ENCODE results near the gene RAPGEF4.

The RAPGEF4 gene

GRCh38 chr2:172836347-172836821 lies 100.7 kb downstream of the RAPGEF4 start:
- H3K27ac ChIP-seq (ENCODE audit: insufficient read depth, low read length, poor library complexity, severe bottlenecking): no peak overlapping the region
- no peaks in the 10 kb centered on the region for H3K27me3 ChIP-seq (replicated peaks; ENCODE audit: control insufficient read depth, insufficient read depth, low read length, poor library complexity, severe bottlenecking)
- DNase-seq: no peak
- no peaks in the 10 kb centered on the region for H3K36me3 ChIP-seq (ENCODE audit: control insufficient read depth, insufficient read depth, low read length)
- no peaks in the 10 kb centered on the region for H3K4me1 ChIP-seq (ENCODE audit: control insufficient read depth, insufficient read depth, low read length, poor library complexity, severe bottlenecking)
- no peak overlapping the region for H3K4me3 ChIP-seq (ENCODE audit: insufficient read depth, low read depth, low read length, poor library complexity, severe bottlenecking)
- no peaks in the 10 kb centered on the region for H3K9me3 ChIP-seq (ENCODE audit: control insufficient read depth, low read length)

GRCh38 chr2:172836827-172837226 lies 101.2 kb downstream of the RAPGEF4 start:
- Histone ChIP-seq H3K9me3 (ENCODE audit: control insufficient read depth, low read length) (no peaks in the 10 kb centered on the region), H3K36me3 (ENCODE audit: control insufficient read depth, insufficient read depth, low read length) (no peaks in the 10 kb centered on the region), H3K4me3 (ENCODE audit: insufficient read depth, low read depth, low read length, poor library complexity, severe bottlenecking) (no peak overlapping the region), H3K4me1 (ENCODE audit: control insufficient read depth, insufficient read depth, low read length, poor library complexity, severe bottlenecking) (no peaks in the 10 kb centered on the region), H3K27ac (ENCODE audit: insufficient read depth, low read length, poor library complexity, severe bottlenecking) (no peak overlapping the region), H3K27me3 (replicated peaks; ENCODE audit: control insufficient read depth, insufficient read depth, low read length, poor library complexity, severe bottlenecking) (no peaks in the 10 kb centered on the region)
- DNase-seq: no peak

GRCh38 chr2:172839446-172839845 lies 103.8 kb downstream of the RAPGEF4 start:
- DNase-seq: no peak
- no peaks in the 10 kb centered on the region for H3K4me1 ChIP-seq (ENCODE audit: control insufficient read depth, insufficient read depth, low read length, poor library complexity, severe bottlenecking)
- no peaks in the 10 kb centered on the region for H3K27me3 ChIP-seq (replicated peaks; ENCODE audit: control insufficient read depth, insufficient read depth, low read length, poor library complexity, severe bottlenecking)
- no peaks in the 10 kb centered on the region for H3K9me3 ChIP-seq (ENCODE audit: control insufficient read depth, low read length)
- no peaks in the 10 kb centered on the region for H3K36me3 ChIP-seq (ENCODE audit: control insufficient read depth, insufficient read depth, low read length)
- no peak overlapping the region for H3K4me3 ChIP-seq (ENCODE audit: insufficient read depth, low read depth, low read length, poor library complexity, severe bottlenecking)
- H3K27ac ChIP-seq (ENCODE audit: insufficient read depth, low read length, poor library complexity, severe bottlenecking): no peak overlapping the region

- Histone ChIP-seq H3K4me3 (ENCODE audit: insufficient read depth, low read depth, low read length, poor library complexity, severe bottlenecking) (no peak overlapping the region), H3K27ac (ENCODE audit: insufficient read depth, low read length, poor library complexity, severe bottlenecking) (no peak overlapping the region), H3K27me3 (replicated peaks; ENCODE audit: control insufficient read depth, insufficient read depth, low read length, poor library complexity, severe bottlenecking) (no peaks in the 10 kb centered on the region), H3K36me3 (ENCODE audit: control insufficient read depth, insufficient read depth, low read length) (no peaks in the 10 kb centered on the region), H3K9me3 (ENCODE audit: control insufficient read depth, low read length) (no peaks in the 10 kb centered on the region), H3K4me1 (ENCODE audit: control insufficient read depth, insufficient read depth, low read length, poor library complexity, severe bottlenecking) (no peaks in the 10 kb centered on the region)
- DNase-seq: no peak
These were observed 107.0 kb downstream of the RAPGEF4 start for GRCh38 chr2:172842511-172843265.

- DNase-seq: no peak
- H3K4me1 ChIP-seq (ENCODE audit: control insufficient read depth, insufficient read depth, low read length, poor library complexity, severe bottlenecking): no peaks in the 10 kb centered on the region
- no peak overlapping the region for H3K27ac ChIP-seq (ENCODE audit: insufficient read depth, low read length, poor library complexity, severe bottlenecking)
- H3K9me3 ChIP-seq (ENCODE audit: control insufficient read depth, low read length): no peaks in the 10 kb centered on the region
- H3K36me3 ChIP-seq (ENCODE audit: control insufficient read depth, insufficient read depth, low read length): no peaks in the 10 kb centered on the region
- no peaks in the 10 kb centered on the region for H3K27me3 ChIP-seq (replicated peaks; ENCODE audit: control insufficient read depth, insufficient read depth, low read length, poor library complexity, severe bottlenecking)
- no peak overlapping the region for H3K4me3 ChIP-seq (ENCODE audit: insufficient read depth, low read depth, low read length, poor library complexity, severe bottlenecking)
These were observed 107.6 kb downstream of the RAPGEF4 start for GRCh38 chr2:172843266-172843582.

GRCh38 chr2:172843902-172844715 lies 108.5 kb downstream of the RAPGEF4 start:
- H3K27me3 ChIP-seq (replicated peaks; ENCODE audit: control insufficient read depth, insufficient read depth, low read length, poor library complexity, severe bottlenecking): no peaks in the 10 kb centered on the region
- no peak overlapping the region for H3K27ac ChIP-seq (ENCODE audit: insufficient read depth, low read length, poor library complexity, severe bottlenecking)
- no peaks in the 10 kb centered on the region for H3K36me3 ChIP-seq (ENCODE audit: control insufficient read depth, insufficient read depth, low read length)
- H3K4me3 ChIP-seq (ENCODE audit: insufficient read depth, low read depth, low read length, poor library complexity, severe bottlenecking): no peak overlapping the region
- H3K4me1 ChIP-seq (ENCODE audit: control insufficient read depth, insufficient read depth, low read length, poor library complexity, severe bottlenecking): no peaks in the 10 kb centered on the region
- DNase-seq: no peak
- no peaks in the 10 kb centered on the region for H3K9me3 ChIP-seq (ENCODE audit: control insufficient read depth, low read length)

- Histone ChIP-seq H3K27ac (ENCODE audit: insufficient read depth, low read length, poor library complexity, severe bottlenecking) (no peak overlapping the region), H3K4me1 (ENCODE audit: control insufficient read depth, insufficient read depth, low read length, poor library complexity, severe bottlenecking) (no peaks in the 10 kb centered on the region), H3K4me3 (ENCODE audit: insufficient read depth, low read depth, low read length, poor library complexity, severe bottlenecking) (no peak overlapping the region), H3K27me3 (replicated peaks; ENCODE audit: control insufficient read depth, insufficient read depth, low read length, poor library complexity, severe bottlenecking) (no peaks in the 10 kb centered on the region), H3K36me3 (ENCODE audit: control insufficient read depth, insufficient read depth, low read length) (no peaks in the 10 kb centered on the region), H3K9me3 (ENCODE audit: control insufficient read depth, low read length) (no peaks in the 10 kb centered on the region)
- no peak for DNase-seq
These were observed 109.5 kb downstream of the RAPGEF4 start for GRCh38 chr2:172845028-172845630.

GRCh38 chr2:172846551-172846950 lies 110.9 kb downstream of the RAPGEF4 start:
- Histone ChIP-seq H3K27me3 (replicated peaks; ENCODE audit: control insufficient read depth, insufficient read depth, low read length, poor library complexity, severe bottlenecking) (no peaks in the 10 kb centered on the region), H3K4me3 (ENCODE audit: insufficient read depth, low read depth, low read length, poor library complexity, severe bottlenecking) (no peak overlapping the region), H3K4me1 (ENCODE audit: control insufficient read depth, insufficient read depth, low read length, poor library complexity, severe bottlenecking) (no peaks in the 10 kb centered on the region), H3K27ac (ENCODE audit: insufficient read depth, low read length, poor library complexity, severe bottlenecking) (no peak overlapping the region), H3K9me3 (ENCODE audit: control insufficient read depth, low read length) (no peaks in the 10 kb centered on the region), H3K36me3 (ENCODE audit: control insufficient read depth, insufficient read depth, low read length) (no peaks in the 10 kb centered on the region)
- DNase-seq: no peak

- DNase-seq: no peak
- H3K27ac ChIP-seq (ENCODE audit: insufficient read depth, low read length, poor library complexity, severe bottlenecking): no peak overlapping the region
- no peaks in the 10 kb centered on the region for H3K27me3 ChIP-seq (replicated peaks; ENCODE audit: control insufficient read depth, insufficient read depth, low read length, poor library complexity, severe bottlenecking)
- H3K4me1 ChIP-seq (ENCODE audit: control insufficient read depth, insufficient read depth, low read length, poor library complexity, severe bottlenecking): no peaks in the 10 kb centered on the region
- H3K9me3 ChIP-seq (ENCODE audit: control insufficient read depth, low read length): no peaks in the 10 kb centered on the region
- no peaks in the 10 kb centered on the region for H3K36me3 ChIP-seq (ENCODE audit: control insufficient read depth, insufficient read depth, low read length)
- H3K4me3 ChIP-seq (ENCODE audit: insufficient read depth, low read depth, low read length, poor library complexity, severe bottlenecking): no peak overlapping the region
These were observed 111.5 kb downstream of the RAPGEF4 start for GRCh38 chr2:172847188-172847587.

- Histone ChIP-seq H3K27ac (ENCODE audit: insufficient read depth, low read length, poor library complexity, severe bottlenecking) (no peak overlapping the region), H3K4me3 (ENCODE audit: insufficient read depth, low read depth, low read length, poor library complexity, severe bottlenecking) (no peak overlapping the region), H3K9me3 (ENCODE audit: control insufficient read depth, low read length) (no peaks in the 10 kb centered on the region), H3K36me3 (ENCODE audit: control insufficient read depth, insufficient read depth, low read length) (no peaks in the 10 kb centered on the region), H3K4me1 (ENCODE audit: control insufficient read depth, insufficient read depth, low read length, poor library complexity, severe bottlenecking) (no peaks in the 10 kb centered on the region), H3K27me3 (replicated peaks; ENCODE audit: control insufficient read depth, insufficient read depth, low read length, poor library complexity, severe bottlenecking) (no peaks in the 10 kb centered on the region)
- DNase-seq: no peak
These were observed 112.9 kb downstream of the RAPGEF4 start for GRCh38 chr2:172848519-172848918.

Data from effector memory CD4-positive, alpha-beta T cell (primary cell).